ENCODE data around the gene SLF2. TPM values are rescaled to one million over a fixed set of nuclear protein-coding genes. Genes with fewer than 3 reads are reported as not detected.

Gene SLF2
- total RNA-seq, 1 experiment from 2014 or later = 23.1 TPM

- H3K4me1 Mint-ChIP-seq = peaks cover 35 to 39% of the 10 kb centered on the region in 2 experiments
- H3K4me3 Mint-ChIP-seq = peak overlapping the region; percentile 72 to 84
- Histone ChIP-seq H3K56ac (ENCODE audit: insufficient read length, low read depth, low read length) (no peak overlapping the region), H3K27me3 (ENCODE audit: insufficient read depth, low read length) (no peaks in the 10 kb centered on the region), H2BK20ac (ENCODE audit: low read depth, low read length, poor library complexity, severe bottlenecking) (no peak overlapping the region), H4K8ac (replicated peaks; ENCODE audit: insufficient read length, low read depth, low read length) (no peak overlapping the region), H3K79me2 (ENCODE audit: insufficient read depth, low read length) (no peaks in the 10 kb centered on the region; the same call in 1 of the 2 replicates), H4K20me1 (ENCODE audit: control insufficient read depth, insufficient read depth, insufficient read length) (no peaks in the 10 kb centered on the region), H2AK5ac (ENCODE audit: insufficient read length, low read length) (no peak overlapping the region), H3K4me2 (ENCODE audit: insufficient read depth, insufficient read length, low read length) (peak overlapping the region; percentile 98), H3T11ph (ENCODE audit: low read length) (no peak overlapping the region), H3K9me3 (ENCODE audit: control insufficient read depth, low read depth, low read length) (no peaks in the 10 kb centered on the region), H3K23ac (ENCODE audit: insufficient read length, low read depth, low read length) (no peak overlapping the region), H3K18ac (ENCODE audit: insufficient read length, low read depth, low read length) (peak overlapping the region; percentile 39), H4K91ac (ENCODE audit: insufficient read length, low read depth, low read length) (no peak overlapping the region), H3K4me1 (ENCODE audit: insufficient read depth, low read length) (peaks cover 2% of the 10 kb centered on the region; the same call in 1 of the 2 replicates), H2BK120ac (ENCODE audit: low read depth, low read length, poor library complexity, severe bottlenecking) (no peak overlapping the region), H3K4ac (ENCODE audit: low read depth, low read length) (no peak overlapping the region), H3K23me2 (ENCODE audit: insufficient read length, low read depth, low read length, poor library complexity, severe bottlenecking) (peaks cover 33% of the 10 kb centered on the region), H2AFZ (ENCODE audit: low read length) (no peak overlapping the region), H3K14ac (ENCODE audit: insufficient read depth, low read length) (peak overlapping the region; percentile 60), H3K79me1 (ENCODE audit: insufficient read depth, low read depth, low read length, poor library complexity, severe bottlenecking) (no peaks in the 10 kb centered on the region), H3K27ac (ENCODE audit: insufficient read length, low read depth, low read length) (peak overlapping the region; percentile 30), H4K5ac (ENCODE audit: insufficient read length, low read depth, low read length) (no peak overlapping the region), H3K9ac (ENCODE audit: extremely low read depth, insufficient read length, low read length) (peak overlapping the region; percentile 11), H2BK5ac (ENCODE audit: insufficient read length, low read length) (no peak overlapping the region), H2BK15ac (ENCODE audit: low read depth, low read length) (no peak overlapping the region; the same call in 1 of the 2 replicates), H2BK12ac (ENCODE audit: insufficient read length, low read depth, low read length) (no peak overlapping the region)
- WGBS (ENCODE audit: extremely low coverage, insufficient read length, low lambda C conversion rate) = no CpG with 5 or more reads among the region's 46 CpGs
- TF ChIP-seq CTCF (conservative IDR thresholded peaks at IDR 0.05) = no peak
- H3K27me3 Mint-ChIP-seq (ENCODE audit: low read depth) = no peaks in the 10 kb centered on the region
- peaks cover 19 to 31% (median 25%) of the 10 kb centered on the region in 3 experiments for H3K36me3 Mint-ChIP-seq (ENCODE audit: insufficient read depth in 1 of 3, low read depth in 3 of 3)
- peak; percentile 84 for DNase-seq
- H3K27ac Mint-ChIP-seq = peak overlapping the region; percentile 67 to 94 (median 92)
- H3K9me3 Mint-ChIP-seq = no peaks in the 10 kb centered on the region; a peak in 2 of 5 replicates
Measured at GRCh38 chr10:100996678-100997359, 84.1 kb downstream of the SLF2 start.

All from H9 (cell line).